ENCODE results near the gene ZNF215.

- TF ChIP-seq CTCF (conservative IDR thresholded peaks at IDR 0.05; ENCODE audit: low read depth, low read length) (no peak), NFE2L2 (IDR thresholded peaks at IDR 0.05; ENCODE audit: low read depth, low read length) (no peak), POLR2A (IDR thresholded peaks at IDR 0.05; ENCODE audit: low read depth, low read length) (no peak)
Measured at GRCh38 chr11:6968816-6969215, 42.6 kb downstream of the ZNF215 start.

Measured in IMR-90 (cell line).